Neural progenitor cell (in vitro differentiated cells): Measurements from ENCODE around the gene TMEM114.

Source experiments
- EZH2 ChIP-seq: fragments of 200-600 bp; sonication (generic); IDR thresholded peaks from 2 replicates; pipeline ENCODE4 v1.6.1; 2017; ENCODE audit warnings: antibody characterized with exemption, mild to moderate bottlenecking, moderate library complexity
- EZH2phosphoT487 ChIP-seq: fragments of 200-600 bp; sonication (generic); IDR thresholded peaks from 2 replicates; pipeline ENCODE4 v1.6.1; 2017; ENCODE audit warnings: antibody characterized with exemption
- TF ChIP-seq, protein P1 (sequence below): fragments of 200-600 bp; sonication (generic); IDR thresholded peaks from 2 replicates; pipeline ENCODE4 v1.5.1; 2017; ENCODE audit warnings: antibody characterized with exemption, mild to moderate bottlenecking

DNA sequence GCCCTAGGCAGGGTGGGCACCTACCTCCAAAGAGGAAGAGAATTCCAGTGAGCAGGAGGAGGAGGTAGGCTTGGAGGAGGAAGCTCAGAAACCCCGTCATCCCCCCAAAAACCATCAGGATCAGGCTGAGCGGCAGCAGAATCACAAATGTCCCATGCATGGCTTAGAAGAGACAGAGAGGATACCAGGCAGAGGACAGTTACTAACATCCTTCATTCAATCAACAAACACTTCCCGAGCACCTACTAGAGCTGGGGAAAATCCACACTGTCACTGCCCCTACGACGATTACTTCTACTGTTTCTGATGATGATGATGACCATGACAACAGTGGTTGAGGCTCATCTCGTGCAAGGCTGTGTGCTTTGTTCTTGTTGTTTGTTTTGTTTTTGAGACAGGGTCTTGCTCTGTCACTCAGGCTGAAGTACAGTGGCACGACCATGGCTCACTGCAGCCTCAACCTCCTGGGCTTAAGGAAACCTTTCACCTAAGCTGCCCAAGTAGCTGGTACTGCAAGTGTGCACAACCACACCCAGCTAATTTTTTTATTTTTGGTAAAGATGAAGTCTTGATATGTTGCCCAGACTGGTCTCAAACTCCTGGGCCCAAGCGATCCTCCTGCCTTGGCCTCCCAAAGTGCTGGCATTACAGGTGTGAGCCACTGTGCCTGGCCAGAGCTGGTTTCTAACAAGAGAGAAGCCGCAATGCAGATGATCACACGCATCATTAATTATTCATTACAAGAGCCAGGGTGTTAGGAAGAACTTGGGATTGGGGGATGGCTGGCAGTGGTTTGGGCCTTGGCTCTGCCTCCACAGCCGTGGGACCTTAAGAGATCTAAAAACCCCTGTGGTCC lies 18.0 kb downstream of the TMEM114 start:
- TF ChIP-seq, protein P1, sequence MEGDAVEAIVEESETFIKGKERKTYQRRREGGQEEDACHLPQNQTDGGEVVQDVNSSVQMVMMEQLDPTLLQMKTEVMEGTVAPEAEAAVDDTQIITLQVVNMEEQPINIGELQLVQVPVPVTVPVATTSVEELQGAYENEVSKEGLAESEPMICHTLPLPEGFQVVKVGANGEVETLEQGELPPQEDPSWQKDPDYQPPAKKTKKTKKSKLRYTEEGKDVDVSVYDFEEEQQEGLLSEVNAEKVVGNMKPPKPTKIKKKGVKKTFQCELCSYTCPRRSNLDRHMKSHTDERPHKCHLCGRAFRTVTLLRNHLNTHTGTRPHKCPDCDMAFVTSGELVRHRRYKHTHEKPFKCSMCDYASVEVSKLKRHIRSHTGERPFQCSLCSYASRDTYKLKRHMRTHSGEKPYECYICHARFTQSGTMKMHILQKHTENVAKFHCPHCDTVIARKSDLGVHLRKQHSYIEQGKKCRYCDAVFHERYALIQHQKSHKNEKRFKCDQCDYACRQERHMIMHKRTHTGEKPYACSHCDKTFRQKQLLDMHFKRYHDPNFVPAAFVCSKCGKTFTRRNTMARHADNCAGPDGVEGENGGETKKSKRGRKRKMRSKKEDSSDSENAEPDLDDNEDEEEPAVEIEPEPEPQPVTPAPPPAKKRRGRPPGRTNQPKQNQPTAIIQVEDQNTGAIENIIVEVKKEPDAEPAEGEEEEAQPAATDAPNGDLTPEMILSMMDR, result no peak
- no peak for TF ChIP-seq EZH2
- no peak for TF ChIP-seq EZH2phosphoT487
